Measurements from ENCODE around the gene TRANK1. TPM values are rescaled to one million over a fixed set of nuclear protein-coding genes. Genes with fewer than 3 reads are reported as not detected.
A peak's percentile ranks its signal among the peaks of the same experiment; 100 is the strongest.

Gene TRANK1
- polyA plus RNA-seq, 3 donors from 2014 or later = 19.4 to 52.7 (median 24.6) TPM

- H3K4me1 Mint-ChIP-seq = peaks cover 16 to 20% of the 10 kb centered on the region in 2 donors
- H3K36me3 Mint-ChIP-seq = peaks cover 11 to 27% (median 21%) of the 10 kb centered on the region in 3 donors
- H3K27me3 Mint-ChIP-seq (ENCODE audit: low read depth in 3 of 3) = peaks cover 0 to 1% (median 0%) of the 10 kb centered on the region in 3 donors
- H3K4me3 Mint-ChIP-seq = no peak overlapping the region
- peaks cover 0 to 12% (median 4%) of the 10 kb centered on the region in 6 donors for H3K9me3 Mint-ChIP-seq
- H3K27ac Mint-ChIP-seq = no peak overlapping the region
- DNase-seq = no peak
Measured at GRCh38 chr3:36923981-36924743, 20.7 kb downstream of the TRANK1 start.

DNA sequence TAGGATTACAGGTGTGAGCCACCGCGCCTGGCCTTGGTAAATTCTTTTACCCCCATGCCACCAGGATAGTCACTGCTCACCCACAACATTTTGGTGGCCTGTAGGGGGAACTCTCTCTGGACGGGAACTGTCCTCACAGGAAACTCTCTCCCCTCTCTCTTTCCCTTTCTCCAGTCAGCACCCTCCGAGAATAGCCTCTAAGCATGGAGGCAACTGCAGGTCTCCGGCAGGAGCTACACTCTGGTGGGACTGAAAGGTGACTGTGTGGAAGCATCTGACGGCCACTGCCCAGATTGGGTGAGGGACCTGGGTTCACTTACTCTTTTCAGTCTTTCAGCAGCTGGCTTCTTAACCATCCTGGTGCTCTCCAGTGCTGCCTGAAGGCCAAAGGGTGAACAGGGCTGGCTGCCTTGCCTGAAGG is 21.3 kb downstream of the TRANK1 start:
- Mint-ChIP-seq H3K27ac (no peak overlapping the region), H3K36me3 (peaks cover 11 to 27% (median 21%) of the 10 kb centered on the region in 3 donors), H3K4me1 (peaks cover 16 to 25% of the 10 kb centered on the region in 2 donors), H3K27me3 (ENCODE audit: low read depth in 3 of 3) (peaks cover 0 to 1% (median 0%) of the 10 kb centered on the region in 3 donors), H3K9me3 (peaks cover 0 to 12% (median 4%) of the 10 kb centered on the region in 6 donors), H3K4me3 (no peak overlapping the region)
- DNase-seq = peak in 1 of 3 donors; percentile 31

- Mint-ChIP-seq H3K4me1 (peaks cover 29 to 41% of the 10 kb centered on the region in 2 donors), H3K36me3 (peaks cover 0 to 16% (median 9%) of the 10 kb centered on the region in 3 donors), H3K27me3 (ENCODE audit: low read depth in 3 of 3) (peaks cover 0 to 1% (median 0%) of the 10 kb centered on the region in 3 donors), H3K9me3 (peaks cover 0 to 12% (median 4%) of the 10 kb centered on the region in 6 donors), H3K4me3 (no peak overlapping the region), H3K27ac (peak overlapping the region in 2 of 6 donors; percentile 8 to 12)
- no peak for DNase-seq
Measured at GRCh38 chr3:36920884-36921567, 23.8 kb downstream of the TRANK1 start.

DNA sequence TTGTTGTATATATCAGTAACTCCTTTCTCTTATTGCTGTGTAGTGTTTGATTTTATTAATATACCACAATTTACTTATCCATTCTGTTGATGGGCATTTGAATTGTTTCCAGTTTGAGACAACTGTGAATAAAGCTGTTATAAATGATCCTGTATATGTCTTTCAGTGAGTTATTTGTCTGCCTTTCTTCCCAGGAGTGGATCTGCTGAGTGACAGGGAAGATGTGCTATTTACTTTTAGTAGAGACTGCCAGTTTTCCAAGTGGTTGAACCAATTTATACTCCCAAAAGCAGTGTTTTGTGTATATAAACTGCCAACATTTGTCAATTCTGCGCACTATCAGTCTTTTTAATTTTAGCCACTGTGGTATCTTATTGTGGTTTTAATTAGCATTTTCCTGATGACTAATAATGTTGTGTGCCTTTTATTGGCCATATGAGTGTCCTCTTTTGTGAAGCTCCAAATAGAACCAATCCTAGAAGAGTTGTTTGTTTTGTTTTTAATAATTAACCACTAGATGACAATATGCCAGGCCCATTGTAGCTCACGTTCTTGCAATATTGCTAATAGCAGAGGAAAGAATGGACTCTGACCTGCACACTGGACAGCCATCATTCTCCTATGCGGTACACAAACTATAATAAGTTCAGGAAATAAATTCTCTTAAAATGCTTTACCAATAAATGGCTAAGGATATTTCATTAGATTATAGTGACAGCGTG is 25.3 kb downstream of the TRANK1 start:
- Mint-ChIP-seq H3K9me3 (peaks cover 0 to 12% (median 4%) of the 10 kb centered on the region in 6 donors), H3K4me3 (no peak overlapping the region), H3K36me3 (peaks cover 0 to 16% (median 9%) of the 10 kb centered on the region in 3 donors), H3K27me3 (ENCODE audit: low read depth in 3 of 3) (peaks cover 0 to 1% (median 0%) of the 10 kb centered on the region in 3 donors), H3K27ac (peak overlapping the region in 3 of 6 donors; percentile 1 to 18 (median 11)), H3K4me1 (peaks cover 28 to 35% of the 10 kb centered on the region in 2 donors)
- DNase-seq = no peak

GRCh38 chr3:36918050-36918449 is 26.8 kb downstream of the TRANK1 start:
- Mint-ChIP-seq H3K27ac (peak overlapping the region; percentile 10 to 75 (median 64)), H3K4me1 (peaks cover 28 to 42% of the 10 kb centered on the region in 2 donors), H3K27me3 (ENCODE audit: low read depth in 3 of 3) (no peaks in the 10 kb centered on the region), H3K4me3 (peak overlapping the region in 3 of 5 donors; percentile 8 to 43 (median 36)), H3K9me3 (peaks cover 0 to 12% (median 4%) of the 10 kb centered on the region in 6 donors), H3K36me3 (peaks cover 0 to 14% (median 8%) of the 10 kb centered on the region in 3 donors)
- peak in 1 of 3 donors; percentile 10 for DNase-seq

DNA sequence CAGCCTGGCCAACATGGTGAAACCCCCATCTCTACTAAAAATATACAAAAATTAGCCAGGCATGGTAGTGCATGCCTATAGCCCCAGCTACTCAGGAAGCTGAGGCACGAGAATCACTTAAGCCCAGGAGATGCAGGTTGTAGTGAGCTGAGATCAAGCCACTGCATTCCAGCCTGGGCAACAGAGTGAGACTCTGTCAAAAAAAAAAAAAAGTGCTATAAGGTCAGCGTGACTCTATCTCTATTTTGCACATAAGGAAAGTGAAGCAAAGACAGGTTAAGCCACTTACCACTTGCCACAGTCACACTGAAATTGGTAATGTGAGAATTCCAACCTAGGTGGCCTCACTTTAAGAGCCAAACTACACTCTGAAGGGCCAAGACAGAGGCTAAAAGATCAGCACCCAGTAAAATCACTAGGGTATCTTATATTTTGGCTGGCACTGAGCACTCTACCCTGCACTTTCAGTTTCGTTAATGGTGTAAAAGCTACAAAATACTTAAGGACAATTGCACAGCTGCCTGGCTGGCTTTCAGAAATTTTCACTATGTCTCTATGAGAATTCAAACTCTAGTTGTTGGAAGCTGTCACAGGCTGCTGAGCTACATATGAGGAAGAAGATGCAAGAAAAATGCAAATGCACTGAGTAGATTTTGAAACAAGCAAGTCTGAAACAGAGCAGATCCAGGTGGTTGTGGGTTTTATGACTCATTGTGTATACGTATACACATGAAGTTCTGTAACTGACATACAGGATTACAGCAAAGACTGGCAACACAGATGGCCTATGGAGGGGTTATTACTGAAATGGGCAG is 32.7 kb downstream of the TRANK1 start:
- no peaks in the 10 kb centered on the region for H3K9me3 Mint-ChIP-seq
- peaks cover 0 to 2% (median 0%) of the 10 kb centered on the region in 3 donors for H3K27me3 Mint-ChIP-seq (ENCODE audit: low read depth in 3 of 3)
- peak overlapping the region; percentile 55 to 73 (median 63) for H3K4me3 Mint-ChIP-seq
- no peaks in the 10 kb centered on the region for H3K36me3 Mint-ChIP-seq
- peak overlapping the region; percentile 69 to 96 (median 84) for H3K27ac Mint-ChIP-seq
- DNase-seq = peak; percentile 57 to 68 (median 65)
- peaks cover 44 to 51% of the 10 kb centered on the region in 2 donors for H3K4me1 Mint-ChIP-seq

DNA sequence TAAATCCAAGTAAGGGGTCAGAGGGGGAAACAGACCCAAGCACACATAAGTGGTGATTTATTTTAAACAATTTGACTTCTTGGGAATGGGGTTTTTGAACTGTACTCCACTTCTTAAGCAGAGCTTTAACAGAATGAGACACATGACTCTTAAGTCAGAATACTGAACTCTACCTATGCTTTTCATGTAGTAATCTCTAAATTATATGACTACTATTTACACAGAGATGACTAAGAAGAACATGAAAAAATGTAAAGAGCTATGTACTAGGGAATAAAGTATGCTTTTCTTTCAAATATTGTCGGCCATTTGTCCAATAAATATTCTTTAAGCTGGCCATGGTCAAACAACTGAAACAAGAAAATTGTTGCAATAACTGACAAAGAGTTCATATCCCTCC is 35.2 kb downstream of the TRANK1 start:
- peak overlapping the region in 2 of 5 donors; percentile 20 to 96 for H3K4me3 Mint-ChIP-seq
- peaks cover 66 to 73% of the 10 kb centered on the region in 2 donors for H3K4me1 Mint-ChIP-seq
- peaks cover 0 to 4% (median 0%) of the 10 kb centered on the region in 3 donors for H3K36me3 Mint-ChIP-seq
- peaks cover 0 to 5% (median 0%) of the 10 kb centered on the region in 3 donors for H3K27me3 Mint-ChIP-seq (ENCODE audit: low read depth in 3 of 3)
- H3K27ac Mint-ChIP-seq = peak overlapping the region; percentile 67 to 98 (median 96)
- H3K9me3 Mint-ChIP-seq = no peaks in the 10 kb centered on the region
- no peak for DNase-seq

- H3K4me1 Mint-ChIP-seq = peaks cover 69 to 78% of the 10 kb centered on the region in 2 donors
- peak overlapping the region; percentile 93 to 98 (median 97) for H3K27ac Mint-ChIP-seq
- peak overlapping the region; percentile 94 to 100 (median 96) for H3K4me3 Mint-ChIP-seq
- peaks cover 0 to 5% (median 0%) of the 10 kb centered on the region in 3 donors for H3K27me3 Mint-ChIP-seq (ENCODE audit: low read depth in 3 of 3)
- H3K9me3 Mint-ChIP-seq = no peaks in the 10 kb centered on the region
- peaks cover 0 to 4% (median 0%) of the 10 kb centered on the region in 3 donors for H3K36me3 Mint-ChIP-seq
- no peak for DNase-seq
Measured at GRCh38 chr3:36909181-36909580, 35.7 kb downstream of the TRANK1 start.

- Mint-ChIP-seq H3K9me3 (no peaks in the 10 kb centered on the region), H3K4me1 (peaks cover 68 to 78% of the 10 kb centered on the region in 2 donors), H3K4me3 (peak overlapping the region; percentile 94 to 100 (median 96)), H3K27ac (peak overlapping the region; percentile 93 to 98 (median 97)), H3K36me3 (peaks cover 0 to 4% (median 0%) of the 10 kb centered on the region in 3 donors), H3K27me3 (ENCODE audit: low read depth in 3 of 3) (peaks cover 0 to 5% (median 0%) of the 10 kb centered on the region in 3 donors)
- DNase-seq = no peak
Measured at GRCh38 chr3:36908647-36909180, 36.1 kb downstream of the TRANK1 start.

- Mint-ChIP-seq H3K9me3 (no peaks in the 10 kb centered on the region), H3K36me3 (peaks cover 0 to 8% (median 4%) of the 10 kb centered on the region in 3 donors), H3K4me1 (peaks cover 69 to 78% of the 10 kb centered on the region in 2 donors), H3K27me3 (ENCODE audit: low read depth in 3 of 3) (peaks cover 0 to 5% (median 0%) of the 10 kb centered on the region in 3 donors), H3K27ac (peak overlapping the region; percentile 93 to 98 (median 97)), H3K4me3 (peak overlapping the region; percentile 94 to 100 (median 96))
- peak; percentile 73 to 75 (median 73) for DNase-seq
Measured at GRCh38 chr3:36907911-36908646, 36.8 kb downstream of the TRANK1 start.

- Mint-ChIP-seq H3K27ac (peak overlapping the region; percentile 86 to 97 (median 91)), H3K4me3 (peak overlapping the region; percentile 79 to 95 (median 83)), H3K9me3 (no peaks in the 10 kb centered on the region), H3K36me3 (peaks cover 8 to 17% (median 11%) of the 10 kb centered on the region in 3 donors), H3K4me1 (peaks cover 69 to 78% of the 10 kb centered on the region in 2 donors), H3K27me3 (ENCODE audit: low read depth in 3 of 3) (peaks cover 0 to 5% (median 0%) of the 10 kb centered on the region in 3 donors)
- no peak for DNase-seq
Measured at GRCh38 chr3:36906504-36907149, 38.2 kb downstream of the TRANK1 start.

Measured in immature natural killer cell (primary cell).